HepG2 (cell line): ENCODE measurements around the gene RPL26. TPM values are rescaled to one million over a fixed set of nuclear protein-coding genes. Genes with fewer than 3 reads are reported as not detected.

Source experiments
- AKAP8 ChIP-seq: sonication (generic); formaldehyde crosslinking; IDR thresholded peaks from 2 replicates; pipeline ENCODE4 v1.5.1; 2020; ENCODE audit warnings: mild to moderate bottlenecking, missing genetic modification reagents
- DR1 ChIP-seq: sonication (generic); formaldehyde crosslinking; IDR thresholded peaks from 2 replicates; pipeline ENCODE4 v1.8.0; 2021; ENCODE audit warnings: mild to moderate bottlenecking, missing genetic modification reagents, inconsistent platforms
- EHMT2 ChIP-seq: fragments of 200-600 bp; sonication (generic); IDR thresholded peaks from 2 replicates; pipeline ENCODE4 v1.7.0; 2017; ENCODE audit warnings: antibody characterized with exemption, low read depth, low read length, borderline replicate concordance
- ELF3 ChIP-seq: IDR thresholded peaks from 2 replicates; pipeline ENCODE4 v1.6.1; 2016; ENCODE audit warnings: missing genetic modification reagents, missing compliant biosample characterization
- FOXO1 ChIP-seq: sonication (generic); formaldehyde crosslinking; IDR thresholded peaks from 2 replicates; pipeline ENCODE4 v1.4.0; 2020; ENCODE audit warnings: missing genetic modification reagents
- GATAD2A ChIP-seq: IDR thresholded peaks from 2 replicates; pipeline ENCODE4 v1.6.1; 2016
- MAF1 ChIP-seq: sonication (generic); formaldehyde crosslinking; IDR thresholded peaks from 2 replicates; pipeline ENCODE4 v1.5.0; 2020; ENCODE audit warnings: missing genetic modification reagents, borderline replicate concordance
- NFYB ChIP-seq: sonication (generic); formaldehyde crosslinking; IDR thresholded peaks from 2 replicates; pipeline ENCODE4 v1.4.0; 2020; ENCODE audit warnings: missing genetic modification reagents
- ONECUT2 ChIP-seq: sonication (generic); formaldehyde crosslinking; IDR thresholded peaks from 2 replicates; pipeline ENCODE4 v1.4.0; 2020; ENCODE audit warnings: missing genetic modification reagents
- POLR2G ChIP-seq: fragments of 200-400 bp; formaldehyde crosslinking; IDR thresholded peaks from 2 replicates; pipeline ENCODE4 v1.6.1; 2018; ENCODE audit warnings: mild to moderate bottlenecking, low read depth, low read length, moderate library complexity
- RARA ChIP-seq: IDR thresholded peaks from 2 replicates; pipeline ENCODE4 v1.6.1; 2016; ENCODE audit warnings: missing genetic modification reagents, missing compliant biosample characterization
- RBAK ChIP-seq: sonication (generic); formaldehyde crosslinking; IDR thresholded peaks from 2 replicates; pipeline ENCODE4 v1.5.1; 2020; ENCODE audit warnings: mild to moderate bottlenecking, missing genetic modification reagents
- RBM39 ChIP-seq: fragments of 200-400 bp; formaldehyde crosslinking; IDR thresholded peaks from one replicate; pipeline ENCODE4 v1.6.1; 2018; ENCODE audit warnings: antibody characterized with exemption, mild to moderate bottlenecking, low read depth, low read length; ENCODE audit not compliant: poor library complexity, severe bottlenecking
- SIX4 ChIP-seq: sonication (generic); formaldehyde crosslinking; IDR thresholded peaks from 2 replicates; pipeline ENCODE4 v1.4.0; 2020; ENCODE audit warnings: missing genetic modification reagents
- SP140L ChIP-seq: sonication (generic); formaldehyde crosslinking; IDR thresholded peaks from 2 replicates; pipeline ENCODE4 v1.4.0; 2020; ENCODE audit warnings: missing genetic modification reagents, borderline replicate concordance
- TRIM24 ChIP-seq: sonication (generic); formaldehyde crosslinking; IDR thresholded peaks from 2 replicates; pipeline ENCODE4 v1.8.0; 2022; ENCODE audit warnings: mild to moderate bottlenecking, missing genetic modification reagents
- ZNF335 ChIP-seq: sonication (generic); formaldehyde crosslinking; IDR thresholded peaks from 2 replicates; pipeline ENCODE4 v1.4.0; 2020; ENCODE audit warnings: missing genetic modification reagents
- ZNF383 ChIP-seq: sonication (generic); formaldehyde crosslinking; IDR thresholded peaks from 2 replicates; pipeline ENCODE4 v1.4.0; 2020; ENCODE audit warnings: missing genetic modification reagents, mild to moderate bottlenecking, borderline replicate concordance
- ZNF780A ChIP-seq: sonication (generic); formaldehyde crosslinking; IDR thresholded peaks from 2 replicates; pipeline ENCODE4 v1.8.0; 2022; ENCODE audit warnings: mild to moderate bottlenecking, missing genetic modification reagents, moderate library complexity
- ZNF878 ChIP-seq: sonication (generic); formaldehyde crosslinking; IDR thresholded peaks from 2 replicates; pipeline ENCODE4 v1.8.1; 2023; ENCODE audit warnings: mild to moderate bottlenecking, missing genetic modification reagents, moderate library complexity
- ZZZ3 ChIP-seq: sonication (generic); formaldehyde crosslinking; IDR thresholded peaks from 2 replicates; pipeline ENCODE4 v1.4.0; 2020; ENCODE audit warnings: missing genetic modification reagents, mild to moderate bottlenecking, borderline replicate concordance
- polyA plus RNA-seq, 8 experiments: library from polyadenylated mRNA; depleted of rRNA in 3 of 8; stranded (reverse) in 7 of 8; unstranded in 1 of 8; fragments of >200 nt; fragmentation: Illumina TruSeq in 4 of 8; extraction: Trizol in 4 of 8; gene quantifications; 2 replicates each; pipeline versions ENCODE4 v1.2.1 to v1.2.3, GENCODE V29; 2011 to 2016; ENCODE audit warnings: low read depth in 4 of 8, missing spikeins in 1 of 8, mixed read lengths in 1 of 8; ENCODE audit not compliant: insufficient read depth in 1 of 8
- total RNA-seq, 5 experiments: library from RNA; depleted of rRNA; stranded (reverse); fragments of >200 nt; fragmentation: Illumina TruSeq; extraction: Trizol; gene quantifications; 2 replicates each; pipeline ENCODE4 v1.2.3, GENCODE V29; 2016; ENCODE audit warnings: low read depth in 1 of 5
- TF ChIP-seq, protein P1 (sequence below): sonication (generic); formaldehyde crosslinking; IDR thresholded peaks from 2 replicates; pipeline ENCODE4 v1.5.0; 2020; ENCODE audit warnings: mild to moderate bottlenecking, missing genetic modification reagents, moderate library complexity
- TF ChIP-seq, protein P2 (sequence below): IDR thresholded peaks from 2 replicates; pipeline ENCODE4 v1.6.1; 2016; ENCODE audit warnings: low read depth, control low read depth
- TF ChIP-seq, protein P3 (sequence below): IDR thresholded peaks from 2 replicates; pipeline ENCODE4 v1.6.1; 2016; ENCODE audit warnings: mild to moderate bottlenecking
- TF ChIP-seq, protein P4 (sequence below): sonication (generic); formaldehyde crosslinking; IDR thresholded peaks from 2 replicates; pipeline ENCODE4 v1.4.0; 2020; ENCODE audit warnings: mild to moderate bottlenecking, low read depth, missing genetic modification reagents

The RPL26 gene
- total and polyA plus RNA-seq, 2 of the 13 experiments (the other 11 are each of a cell fraction or from before 2014, with no cell fraction given): 2,817 to 3,529 TPM

DNA sequence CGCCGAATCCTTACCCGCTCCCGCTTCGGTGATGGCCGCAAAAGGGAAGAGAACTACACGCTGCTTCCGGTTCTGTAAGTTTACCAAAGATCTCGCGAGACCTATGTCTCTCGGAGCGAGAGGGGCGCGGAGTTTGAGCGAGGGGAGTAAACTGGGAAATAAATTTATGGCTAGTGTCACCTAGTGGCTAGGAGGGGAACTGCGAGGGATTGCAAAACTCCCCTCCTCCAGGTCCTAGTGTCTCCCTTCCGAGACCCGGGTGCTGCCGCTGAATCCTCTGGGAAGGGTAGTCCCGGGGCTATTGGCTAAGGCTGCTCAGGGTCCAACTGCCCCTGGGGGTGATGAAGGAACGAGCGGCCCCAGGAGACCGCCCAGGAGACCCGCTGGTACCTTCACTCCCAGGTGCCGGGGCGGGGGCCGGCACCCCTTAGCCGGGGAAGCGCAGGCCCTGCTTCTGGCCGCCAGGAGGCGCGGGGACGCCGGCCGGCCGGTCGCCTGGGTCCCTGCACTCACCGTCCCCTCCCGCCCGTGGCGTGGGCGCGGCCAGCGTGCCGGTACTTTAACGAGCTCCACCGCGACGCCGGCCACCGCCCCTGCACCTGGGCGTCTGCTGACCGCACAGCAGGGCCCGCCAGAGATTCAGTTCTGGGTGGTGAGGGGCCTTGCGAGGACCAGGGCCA is at the start of gene RPL26 (continued):
- TF ChIP-seq, protein P1, sequence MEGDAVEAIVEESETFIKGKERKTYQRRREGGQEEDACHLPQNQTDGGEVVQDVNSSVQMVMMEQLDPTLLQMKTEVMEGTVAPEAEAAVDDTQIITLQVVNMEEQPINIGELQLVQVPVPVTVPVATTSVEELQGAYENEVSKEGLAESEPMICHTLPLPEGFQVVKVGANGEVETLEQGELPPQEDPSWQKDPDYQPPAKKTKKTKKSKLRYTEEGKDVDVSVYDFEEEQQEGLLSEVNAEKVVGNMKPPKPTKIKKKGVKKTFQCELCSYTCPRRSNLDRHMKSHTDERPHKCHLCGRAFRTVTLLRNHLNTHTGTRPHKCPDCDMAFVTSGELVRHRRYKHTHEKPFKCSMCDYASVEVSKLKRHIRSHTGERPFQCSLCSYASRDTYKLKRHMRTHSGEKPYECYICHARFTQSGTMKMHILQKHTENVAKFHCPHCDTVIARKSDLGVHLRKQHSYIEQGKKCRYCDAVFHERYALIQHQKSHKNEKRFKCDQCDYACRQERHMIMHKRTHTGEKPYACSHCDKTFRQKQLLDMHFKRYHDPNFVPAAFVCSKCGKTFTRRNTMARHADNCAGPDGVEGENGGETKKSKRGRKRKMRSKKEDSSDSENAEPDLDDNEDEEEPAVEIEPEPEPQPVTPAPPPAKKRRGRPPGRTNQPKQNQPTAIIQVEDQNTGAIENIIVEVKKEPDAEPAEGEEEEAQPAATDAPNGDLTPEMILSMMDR: peak; percentile 89
- no peak for TF ChIP-seq RBM39
- TF ChIP-seq MAF1 (CRISPR knock-in tag): no peak
- no peak for TF ChIP-seq TRIM24
- no peak for TF ChIP-seq NFYB (CRISPR knock-in tag)
- 0 out of 2 replicates have a peak, but pooled peaks have one; percentile 50 for TF ChIP-seq SP140L (CRISPR knock-in tag)
- 0 out of 2 replicates have a peak, but pooled peaks have one; percentile 27 for TF ChIP-seq RARA
- TF ChIP-seq AKAP8: no peak; the same call in 1 of the 2 replicates
- no peak for TF ChIP-seq ONECUT2 (CRISPR knock-in tag)
- TF ChIP-seq DR1: peak; percentile 91
- no peak for TF ChIP-seq EHMT2
- TF ChIP-seq, protein P2, sequence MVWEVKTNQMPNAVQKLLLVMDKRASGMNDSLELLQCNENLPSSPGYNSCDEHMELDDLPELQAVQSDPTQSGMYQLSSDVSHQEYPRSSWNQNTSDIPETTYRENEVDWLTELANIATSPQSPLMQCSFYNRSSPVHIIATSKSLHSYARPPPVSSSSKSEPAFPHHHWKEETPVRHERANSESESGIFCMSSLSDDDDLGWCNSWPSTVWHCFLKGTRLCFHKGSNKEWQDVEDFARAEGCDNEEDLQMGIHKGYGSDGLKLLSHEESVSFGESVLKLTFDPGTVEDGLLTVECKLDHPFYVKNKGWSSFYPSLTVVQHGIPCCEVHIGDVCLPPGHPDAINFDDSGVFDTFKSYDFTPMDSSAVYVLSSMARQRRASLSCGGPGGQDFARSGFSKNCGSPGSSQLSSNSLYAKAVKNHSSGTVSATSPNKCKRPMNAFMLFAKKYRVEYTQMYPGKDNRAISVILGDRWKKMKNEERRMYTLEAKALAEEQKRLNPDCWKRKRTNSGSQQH (CRISPR knock-in tag): peak; percentile 42; the same call in 1 of the 2 replicates
- peak; percentile 68 for TF ChIP-seq ELF3 (CRISPR knock-in tag)
- TF ChIP-seq GATAD2A: peak; percentile 49; the same call in 1 of the 2 replicates
- peak; percentile 77; the same call in 1 of the 2 replicates for TF ChIP-seq ZNF780A (CRISPR knock-in tag)
- TF ChIP-seq, protein P3, sequence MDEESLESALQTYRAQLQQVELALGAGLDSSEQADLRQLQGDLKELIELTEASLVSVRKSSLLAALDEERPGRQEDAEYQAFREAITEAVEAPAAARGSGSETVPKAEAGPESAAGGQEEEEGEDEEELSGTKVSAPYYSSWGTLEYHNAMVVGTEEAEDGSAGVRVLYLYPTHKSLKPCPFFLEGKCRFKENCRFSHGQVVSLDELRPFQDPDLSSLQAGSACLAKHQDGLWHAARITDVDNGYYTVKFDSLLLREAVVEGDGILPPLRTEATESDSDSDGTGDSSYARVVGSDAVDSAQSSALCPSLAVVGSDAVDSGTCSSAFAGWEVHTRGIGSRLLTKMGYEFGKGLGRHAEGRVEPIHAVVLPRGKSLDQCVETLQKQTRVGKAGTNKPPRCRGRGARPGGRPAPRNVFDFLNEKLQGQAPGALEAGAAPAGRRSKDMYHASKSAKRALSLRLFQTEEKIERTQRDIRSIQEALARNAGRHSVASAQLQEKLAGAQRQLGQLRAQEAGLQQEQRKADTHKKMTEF (CRISPR knock-in tag): peak; percentile 87
- TF ChIP-seq FOXO1 (CRISPR knock-in tag): no peak; the same call in 1 of the 2 replicates
- TF ChIP-seq ZNF335 (CRISPR knock-in tag): 0 out of 2 replicates have a peak, but pooled peaks have one; percentile 27
- TF ChIP-seq ZNF878 (CRISPR knock-in tag): 0 out of 2 replicates have a peak, but pooled peaks have one; percentile 75
- TF ChIP-seq POLR2G: peak; percentile 97
- no peak; the same call in 1 of the 2 replicates for TF ChIP-seq SIX4 (CRISPR knock-in tag)
- no peak for TF ChIP-seq RBAK
- TF ChIP-seq, protein P4, sequence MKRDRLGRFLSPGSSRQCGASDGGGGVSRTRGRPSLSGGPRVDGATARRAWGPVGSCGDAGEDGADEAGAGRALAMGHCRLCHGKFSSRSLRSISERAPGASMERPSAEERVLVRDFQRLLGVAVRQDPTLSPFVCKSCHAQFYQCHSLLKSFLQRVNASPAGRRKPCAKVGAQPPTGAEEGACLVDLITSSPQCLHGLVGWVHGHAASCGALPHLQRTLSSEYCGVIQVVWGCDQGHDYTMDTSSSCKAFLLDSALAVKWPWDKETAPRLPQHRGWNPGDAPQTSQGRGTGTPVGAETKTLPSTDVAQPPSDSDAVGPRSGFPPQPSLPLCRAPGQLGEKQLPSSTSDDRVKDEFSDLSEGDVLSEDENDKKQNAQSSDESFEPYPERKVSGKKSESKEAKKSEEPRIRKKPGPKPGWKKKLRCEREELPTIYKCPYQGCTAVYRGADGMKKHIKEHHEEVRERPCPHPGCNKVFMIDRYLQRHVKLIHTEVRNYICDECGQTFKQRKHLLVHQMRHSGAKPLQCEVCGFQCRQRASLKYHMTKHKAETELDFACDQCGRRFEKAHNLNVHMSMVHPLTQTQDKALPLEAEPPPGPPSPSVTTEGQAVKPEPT (CRISPR knock-in tag): peak; percentile 59; the same call in 1 of the 2 replicates
- TF ChIP-seq ZZZ3 (CRISPR knock-in tag): peak; percentile 94; the same call in 1 of the 2 replicates
- no peak for TF ChIP-seq ZNF383
